Testis (tissue), 2 donors: ENCODE results near the gene TNFSF10.

Experiments used
- CTCF ChIP-seq, 3 experiments: fragments of 450-650 bp in 2 of 3; fragments of 200-600 bp in 1 of 3; sonication (generic) in 1 of 3; IDR thresholded peaks; one replicate each; pipeline ENCODE4 v1.5.1; 2016 to 2019; ENCODE audit warnings: antibody characterized with exemption in 3 of 3, mild to moderate bottlenecking in 2 of 3, moderate library complexity in 1 of 3
- POLR2A ChIP-seq: fragments of 450-650 bp; IDR thresholded peaks from one replicate; pipeline ENCODE4 v1.6.1; 2017; ENCODE audit warnings: antibody characterized with exemption, mild to moderate bottlenecking, moderate library complexity

- TF ChIP-seq CTCF (IDR thresholded peaks at IDR 0.05) (no peak), POLR2A (no peak)
These were observed 28.6 kb upstream of the TNFSF10 start for GRCh38 chr3:172551874-172552273.
